GM12801 (cell line): ENCODE results near the gene ROR2.

Source experiments
- CTCF ChIP-seq: IDR thresholded peaks from one replicate; pipeline ENCODE4 v1.5.1; 2011; ENCODE audit warnings: control low read depth; ENCODE audit not compliant: insufficient read length; ENCODE audit errors: extremely low read depth

Gene ROR2

GRCh38 chr9:91773156-91773555, 176.9 kb downstream of the ROR2 start:
- no peak for TF ChIP-seq CTCF

GRCh38 chr9:91771864-91772263, 178.2 kb downstream of the ROR2 start:
- TF ChIP-seq CTCF, result no peak

- TF ChIP-seq CTCF, result no peak
Observed at GRCh38 chr9:91771027-91771426, 179.0 kb downstream of the ROR2 start.

GRCh38 chr9:91770229-91770628, 179.8 kb downstream of the ROR2 start:
- TF ChIP-seq CTCF, result no peak

GRCh38 chr9:91768977-91769916, 180.8 kb downstream of the ROR2 start:
- TF ChIP-seq CTCF, result no peak

GRCh38 chr9:91768507-91768906, 181.5 kb downstream of the ROR2 start:
- TF ChIP-seq CTCF, result no peak

GRCh38 chr9:91766315-91767069, 183.5 kb downstream of the ROR2 start:
- TF ChIP-seq CTCF, result no peak
